Adrenal gland (tissue), 5 donors: ENCODE results near the gene MRPL53.

Experiments used
- POLR2A ChIP-seq, 2 donors: fragments of 450-650 bp; IDR thresholded peaks; one replicate each; pipeline ENCODE4 v1.6.1; 2017; ENCODE audit warnings: antibody characterized with exemption in 2 of 2, mild to moderate bottlenecking in 2 of 2, moderate library complexity in 1 of 2
- TF ChIP-seq, protein P1 (sequence below), 6 experiments: fragments of 450-650 bp in 4 of 6; fragments of 200-600 bp in 2 of 6; sonication (generic) in 1 of 6; IDR thresholded peaks; 1 replicate in 5 of 6; 2 replicates in 1 of 6; pipeline versions ENCODE4 v1.5.1 to v1.8.0; 2016 to 2021; ENCODE audit warnings: antibody characterized with exemption in 6 of 6, mild to moderate bottlenecking in 2 of 6, moderate library complexity in 1 of 6
- donor health status: DM: no; HTN: no; CAD: no.

DNA sequence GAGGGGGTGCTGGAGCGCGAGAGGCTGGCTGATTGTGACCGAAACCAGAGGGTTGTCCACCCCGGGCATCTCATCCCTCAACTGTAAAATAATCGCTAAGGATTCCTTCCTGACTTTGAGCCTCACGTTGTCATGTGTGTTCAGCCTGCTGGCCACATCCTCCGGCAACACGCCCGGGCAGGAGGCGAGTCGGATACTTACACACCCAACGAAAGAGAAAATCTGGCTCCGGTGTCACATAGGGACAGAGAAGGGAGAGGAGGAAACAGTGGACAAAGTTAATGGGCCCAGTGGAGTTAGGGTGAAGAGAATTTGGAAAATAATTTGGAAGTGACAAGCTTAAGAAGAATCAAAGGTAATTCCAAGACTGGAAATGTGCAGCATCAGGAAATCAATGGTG is 44.2 kb upstream of the MRPL53 start:
- TF ChIP-seq, protein P1, sequence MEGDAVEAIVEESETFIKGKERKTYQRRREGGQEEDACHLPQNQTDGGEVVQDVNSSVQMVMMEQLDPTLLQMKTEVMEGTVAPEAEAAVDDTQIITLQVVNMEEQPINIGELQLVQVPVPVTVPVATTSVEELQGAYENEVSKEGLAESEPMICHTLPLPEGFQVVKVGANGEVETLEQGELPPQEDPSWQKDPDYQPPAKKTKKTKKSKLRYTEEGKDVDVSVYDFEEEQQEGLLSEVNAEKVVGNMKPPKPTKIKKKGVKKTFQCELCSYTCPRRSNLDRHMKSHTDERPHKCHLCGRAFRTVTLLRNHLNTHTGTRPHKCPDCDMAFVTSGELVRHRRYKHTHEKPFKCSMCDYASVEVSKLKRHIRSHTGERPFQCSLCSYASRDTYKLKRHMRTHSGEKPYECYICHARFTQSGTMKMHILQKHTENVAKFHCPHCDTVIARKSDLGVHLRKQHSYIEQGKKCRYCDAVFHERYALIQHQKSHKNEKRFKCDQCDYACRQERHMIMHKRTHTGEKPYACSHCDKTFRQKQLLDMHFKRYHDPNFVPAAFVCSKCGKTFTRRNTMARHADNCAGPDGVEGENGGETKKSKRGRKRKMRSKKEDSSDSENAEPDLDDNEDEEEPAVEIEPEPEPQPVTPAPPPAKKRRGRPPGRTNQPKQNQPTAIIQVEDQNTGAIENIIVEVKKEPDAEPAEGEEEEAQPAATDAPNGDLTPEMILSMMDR (IDR thresholded peaks at IDR 0.05), result no peak
- no peak for TF ChIP-seq POLR2A (IDR thresholded peaks at IDR 0.05)
